ENCODE data around the gene RNF167. TPM values are rescaled to one million over a fixed set of nuclear protein-coding genes. Genes with fewer than 3 reads are reported as not detected.

Gene RNF167
- polyA plus RNA-seq, 1 donor from 2014 or later, result 64.1 TPM

DNA sequence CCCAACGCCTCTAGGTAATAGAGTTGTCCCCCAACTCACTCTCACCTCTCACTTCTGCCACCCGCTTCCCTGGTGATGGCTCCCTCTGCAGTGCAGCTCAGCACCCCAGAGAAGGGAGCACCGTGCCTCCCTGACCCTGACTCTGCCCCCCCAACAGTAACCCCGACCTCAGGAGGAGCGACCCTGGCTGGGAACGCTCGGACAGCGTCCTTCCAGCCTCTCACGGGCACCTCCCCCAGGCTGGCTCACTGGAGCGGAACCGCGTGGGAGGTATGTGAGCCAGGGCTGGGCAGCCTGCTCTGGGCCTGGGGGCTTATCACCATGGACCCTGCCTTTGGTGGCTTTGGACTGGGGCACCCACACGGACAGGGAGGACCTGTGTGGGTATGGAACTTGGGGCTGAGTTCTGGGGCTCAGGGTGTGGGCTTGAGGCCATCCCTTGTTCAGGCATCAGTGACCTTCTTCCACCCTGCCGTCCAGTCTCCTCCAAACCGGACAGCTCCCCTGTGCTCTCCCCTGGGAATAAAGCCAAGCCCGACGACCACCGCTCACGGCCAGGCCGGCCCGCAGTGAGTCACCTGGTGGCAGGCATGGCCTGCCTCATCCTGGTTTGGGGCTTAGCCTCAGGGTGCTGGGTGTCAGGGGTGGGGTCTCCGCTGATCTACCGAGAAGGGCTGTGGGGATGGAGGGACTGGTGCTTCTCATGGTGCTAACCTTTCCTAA is 47.4 kb upstream of the RNF167 start:
- TF ChIP-seq TAF1 (IDR thresholded peaks at IDR 0.05; ENCODE audit: low read depth) (no peak), MXI1 (conservative IDR thresholded peaks at IDR 0.05; ENCODE audit: poor library complexity, severe bottlenecking) (no peak), RAD21 (conservative IDR thresholded peaks at IDR 0.05) (no peak), SMC3 (conservative IDR thresholded peaks at IDR 0.05; ENCODE audit: poor library complexity) (no peak), POLR2AphosphoS5 (IDR thresholded peaks at IDR 0.05) (no peak), EZH2 (IDR thresholded peaks at IDR 0.05; ENCODE audit: borderline replicate concordance, insufficient read depth, low read length, poor library complexity, severe bottlenecking) (no peak), EP300 (conservative IDR thresholded peaks at IDR 0.05; ENCODE audit: poor library complexity, severe bottlenecking) (no peak)
- TF ChIP-seq, protein P1, sequence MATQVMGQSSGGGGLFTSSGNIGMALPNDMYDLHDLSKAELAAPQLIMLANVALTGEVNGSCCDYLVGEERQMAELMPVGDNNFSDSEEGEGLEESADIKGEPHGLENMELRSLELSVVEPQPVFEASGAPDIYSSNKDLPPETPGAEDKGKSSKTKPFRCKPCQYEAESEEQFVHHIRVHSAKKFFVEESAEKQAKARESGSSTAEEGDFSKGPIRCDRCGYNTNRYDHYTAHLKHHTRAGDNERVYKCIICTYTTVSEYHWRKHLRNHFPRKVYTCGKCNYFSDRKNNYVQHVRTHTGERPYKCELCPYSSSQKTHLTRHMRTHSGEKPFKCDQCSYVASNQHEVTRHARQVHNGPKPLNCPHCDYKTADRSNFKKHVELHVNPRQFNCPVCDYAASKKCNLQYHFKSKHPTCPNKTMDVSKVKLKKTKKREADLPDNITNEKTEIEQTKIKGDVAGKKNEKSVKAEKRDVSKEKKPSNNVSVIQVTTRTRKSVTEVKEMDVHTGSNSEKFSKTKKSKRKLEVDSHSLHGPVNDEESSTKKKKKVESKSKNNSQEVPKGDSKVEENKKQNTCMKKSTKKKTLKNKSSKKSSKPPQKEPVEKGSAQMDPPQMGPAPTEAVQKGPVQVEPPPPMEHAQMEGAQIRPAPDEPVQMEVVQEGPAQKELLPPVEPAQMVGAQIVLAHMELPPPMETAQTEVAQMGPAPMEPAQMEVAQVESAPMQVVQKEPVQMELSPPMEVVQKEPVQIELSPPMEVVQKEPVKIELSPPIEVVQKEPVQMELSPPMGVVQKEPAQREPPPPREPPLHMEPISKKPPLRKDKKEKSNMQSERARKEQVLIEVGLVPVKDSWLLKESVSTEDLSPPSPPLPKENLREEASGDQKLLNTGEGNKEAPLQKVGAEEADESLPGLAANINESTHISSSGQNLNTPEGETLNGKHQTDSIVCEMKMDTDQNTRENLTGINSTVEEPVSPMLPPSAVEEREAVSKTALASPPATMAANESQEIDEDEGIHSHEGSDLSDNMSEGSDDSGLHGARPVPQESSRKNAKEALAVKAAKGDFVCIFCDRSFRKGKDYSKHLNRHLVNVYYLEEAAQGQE (IDR thresholded peaks at IDR 0.05; ENCODE audit: borderline replicate concordance), result no peak
- TF ChIP-seq, protein P2, sequence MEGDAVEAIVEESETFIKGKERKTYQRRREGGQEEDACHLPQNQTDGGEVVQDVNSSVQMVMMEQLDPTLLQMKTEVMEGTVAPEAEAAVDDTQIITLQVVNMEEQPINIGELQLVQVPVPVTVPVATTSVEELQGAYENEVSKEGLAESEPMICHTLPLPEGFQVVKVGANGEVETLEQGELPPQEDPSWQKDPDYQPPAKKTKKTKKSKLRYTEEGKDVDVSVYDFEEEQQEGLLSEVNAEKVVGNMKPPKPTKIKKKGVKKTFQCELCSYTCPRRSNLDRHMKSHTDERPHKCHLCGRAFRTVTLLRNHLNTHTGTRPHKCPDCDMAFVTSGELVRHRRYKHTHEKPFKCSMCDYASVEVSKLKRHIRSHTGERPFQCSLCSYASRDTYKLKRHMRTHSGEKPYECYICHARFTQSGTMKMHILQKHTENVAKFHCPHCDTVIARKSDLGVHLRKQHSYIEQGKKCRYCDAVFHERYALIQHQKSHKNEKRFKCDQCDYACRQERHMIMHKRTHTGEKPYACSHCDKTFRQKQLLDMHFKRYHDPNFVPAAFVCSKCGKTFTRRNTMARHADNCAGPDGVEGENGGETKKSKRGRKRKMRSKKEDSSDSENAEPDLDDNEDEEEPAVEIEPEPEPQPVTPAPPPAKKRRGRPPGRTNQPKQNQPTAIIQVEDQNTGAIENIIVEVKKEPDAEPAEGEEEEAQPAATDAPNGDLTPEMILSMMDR (IDR thresholded peaks at IDR 0.05; ENCODE audit: poor library complexity, severe bottlenecking), result no peak
- no peaks in the 10 kb centered on the region for H3K9me3 ChIP-seq (ENCODE audit: low read length)
- H3F3A ChIP-seq (ENCODE audit: insufficient read depth, low read length, poor library complexity, severe bottlenecking), result no peaks in the 10 kb centered on the region
- H3K4me3 ChIP-seq (ENCODE audit: low read length), result no peak overlapping the region
- no peak overlapping the region for H3K27ac ChIP-seq (ENCODE audit: low read length)
- H3K4me2 ChIP-seq (ENCODE audit: low read length), result no peak overlapping the region
- H3K27me3 ChIP-seq (ENCODE audit: insufficient read depth, low read depth, low read length), result no peaks in the 10 kb centered on the region
- H2AFZ ChIP-seq (ENCODE audit: low read depth, low read length), result no peak overlapping the region
- H3K9me2 ChIP-seq (ENCODE audit: insufficient read depth, low read length), result no peaks in the 10 kb centered on the region
- no peaks in the 10 kb centered on the region for H4K20me1 ChIP-seq (ENCODE audit: insufficient read depth)
- no peaks in the 10 kb centered on the region for H3K79me2 ChIP-seq (replicated peaks; ENCODE audit: insufficient read depth, low read length)
- no peak overlapping the region for H3K9ac ChIP-seq (ENCODE audit: low read length)
- no peaks in the 10 kb centered on the region for H3K36me3 ChIP-seq (ENCODE audit: insufficient read depth, low read length)

DNA sequence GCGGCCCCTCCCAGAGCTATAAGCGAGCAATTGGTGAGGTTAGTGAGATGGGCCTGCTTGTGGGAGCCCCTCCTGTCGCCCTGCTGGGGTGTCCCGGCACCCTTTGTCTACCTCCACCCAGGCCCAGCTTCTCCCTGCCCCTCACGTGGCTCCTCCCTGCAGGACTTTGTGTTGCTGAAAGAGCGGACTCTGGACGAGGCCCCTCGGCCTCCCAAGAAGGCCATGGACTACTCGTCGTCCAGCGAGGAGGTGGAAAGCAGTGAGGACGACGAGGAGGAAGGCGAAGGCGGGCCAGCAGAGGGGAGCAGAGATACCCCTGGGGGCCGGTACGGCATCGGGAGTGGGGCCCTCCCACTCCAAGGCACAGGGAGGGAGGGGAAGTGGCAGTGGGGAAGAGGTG is 46.8 kb upstream of the RNF167 start:
- H3K27me3 ChIP-seq (ENCODE audit: insufficient read depth, low read depth, low read length), result no peaks in the 10 kb centered on the region
- H3K9me2 ChIP-seq (ENCODE audit: insufficient read depth, low read length), result no peaks in the 10 kb centered on the region
- H3K36me3 ChIP-seq (ENCODE audit: insufficient read depth, low read length), result no peaks in the 10 kb centered on the region
- H3F3A ChIP-seq (ENCODE audit: insufficient read depth, low read length, poor library complexity, severe bottlenecking), result no peaks in the 10 kb centered on the region
- H3K4me2 ChIP-seq (ENCODE audit: low read length), result no peak overlapping the region
- H3K27ac ChIP-seq (ENCODE audit: low read length), result no peak overlapping the region
- TF ChIP-seq, protein P2 (IDR thresholded peaks at IDR 0.05; ENCODE audit: poor library complexity, severe bottlenecking), result no peak
- TF ChIP-seq MXI1 (conservative IDR thresholded peaks at IDR 0.05; ENCODE audit: poor library complexity, severe bottlenecking), result no peak
- TF ChIP-seq EP300 (conservative IDR thresholded peaks at IDR 0.05; ENCODE audit: poor library complexity, severe bottlenecking), result no peak
- no peak for TF ChIP-seq POLR2AphosphoS5 (IDR thresholded peaks at IDR 0.05)
- no peak for TF ChIP-seq EZH2 (IDR thresholded peaks at IDR 0.05; ENCODE audit: borderline replicate concordance, insufficient read depth, low read length, poor library complexity, severe bottlenecking)
- TF ChIP-seq RAD21 (conservative IDR thresholded peaks at IDR 0.05), result no peak
- TF ChIP-seq, protein P1 (IDR thresholded peaks at IDR 0.05; ENCODE audit: borderline replicate concordance), result no peak
- no peak for TF ChIP-seq TAF1 (IDR thresholded peaks at IDR 0.05; ENCODE audit: low read depth)
- no peak for TF ChIP-seq SMC3 (conservative IDR thresholded peaks at IDR 0.05; ENCODE audit: poor library complexity)
- no peak overlapping the region for H2AFZ ChIP-seq (ENCODE audit: low read depth, low read length)
- H3K79me2 ChIP-seq (replicated peaks; ENCODE audit: insufficient read depth, low read length), result no peaks in the 10 kb centered on the region
- no peak overlapping the region for H3K4me3 ChIP-seq (ENCODE audit: low read length)
- no peaks in the 10 kb centered on the region for H4K20me1 ChIP-seq (ENCODE audit: insufficient read depth)
- H3K9ac ChIP-seq (ENCODE audit: low read length), result no peak overlapping the region
- no peaks in the 10 kb centered on the region for H3K9me3 ChIP-seq (ENCODE audit: low read length)
